ENCODE data around the gene SLC25A45.

SLC25A45 gene

DNA sequence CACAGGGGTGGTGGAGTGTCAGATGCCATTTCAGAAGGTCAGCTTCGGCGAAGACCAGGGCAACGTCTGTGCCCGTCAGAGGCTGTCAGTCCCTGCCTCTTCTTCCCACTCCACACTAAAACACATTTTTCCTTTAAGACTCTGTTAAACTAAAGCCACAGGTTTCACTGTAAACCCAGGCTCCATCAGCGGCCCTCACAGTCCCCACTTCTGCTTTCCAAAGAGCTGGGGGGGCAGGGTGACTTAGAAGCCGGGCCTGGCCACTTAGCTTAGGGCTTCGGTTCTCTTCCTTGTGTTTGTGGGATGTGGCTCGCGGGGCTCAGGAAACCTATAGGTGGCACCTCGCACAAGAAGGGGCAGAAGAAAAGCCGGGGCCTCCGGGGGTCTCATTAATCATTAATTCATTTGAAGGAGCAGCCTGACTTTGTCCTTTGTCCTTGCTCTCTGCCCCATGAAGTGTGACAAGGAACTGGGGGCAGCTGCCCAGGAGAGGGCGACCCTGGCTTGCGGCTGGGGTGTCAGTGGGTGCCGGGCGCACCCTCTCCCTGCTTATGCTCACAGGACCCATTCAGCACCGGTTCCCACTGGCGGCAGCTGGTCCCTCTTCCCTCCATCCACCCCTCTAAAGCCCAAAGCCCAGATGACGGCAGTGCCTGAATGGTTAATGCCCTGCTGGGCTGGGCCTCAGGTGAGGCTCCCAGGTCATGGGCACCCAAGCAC lies 4.1 kb downstream of the SLC25A45 start:
- H3K4me3 ChIP-seq (ENCODE audit: low read depth, low read length) = no peak overlapping the region
- TF ChIP-seq, protein P1, sequence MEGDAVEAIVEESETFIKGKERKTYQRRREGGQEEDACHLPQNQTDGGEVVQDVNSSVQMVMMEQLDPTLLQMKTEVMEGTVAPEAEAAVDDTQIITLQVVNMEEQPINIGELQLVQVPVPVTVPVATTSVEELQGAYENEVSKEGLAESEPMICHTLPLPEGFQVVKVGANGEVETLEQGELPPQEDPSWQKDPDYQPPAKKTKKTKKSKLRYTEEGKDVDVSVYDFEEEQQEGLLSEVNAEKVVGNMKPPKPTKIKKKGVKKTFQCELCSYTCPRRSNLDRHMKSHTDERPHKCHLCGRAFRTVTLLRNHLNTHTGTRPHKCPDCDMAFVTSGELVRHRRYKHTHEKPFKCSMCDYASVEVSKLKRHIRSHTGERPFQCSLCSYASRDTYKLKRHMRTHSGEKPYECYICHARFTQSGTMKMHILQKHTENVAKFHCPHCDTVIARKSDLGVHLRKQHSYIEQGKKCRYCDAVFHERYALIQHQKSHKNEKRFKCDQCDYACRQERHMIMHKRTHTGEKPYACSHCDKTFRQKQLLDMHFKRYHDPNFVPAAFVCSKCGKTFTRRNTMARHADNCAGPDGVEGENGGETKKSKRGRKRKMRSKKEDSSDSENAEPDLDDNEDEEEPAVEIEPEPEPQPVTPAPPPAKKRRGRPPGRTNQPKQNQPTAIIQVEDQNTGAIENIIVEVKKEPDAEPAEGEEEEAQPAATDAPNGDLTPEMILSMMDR (IDR thresholded peaks at IDR 0.05; ENCODE audit: control insufficient read depth, extremely low read depth, insufficient read depth) = no peak
- no peak for DNase-seq (ENCODE audit: low read depth)

DNA sequence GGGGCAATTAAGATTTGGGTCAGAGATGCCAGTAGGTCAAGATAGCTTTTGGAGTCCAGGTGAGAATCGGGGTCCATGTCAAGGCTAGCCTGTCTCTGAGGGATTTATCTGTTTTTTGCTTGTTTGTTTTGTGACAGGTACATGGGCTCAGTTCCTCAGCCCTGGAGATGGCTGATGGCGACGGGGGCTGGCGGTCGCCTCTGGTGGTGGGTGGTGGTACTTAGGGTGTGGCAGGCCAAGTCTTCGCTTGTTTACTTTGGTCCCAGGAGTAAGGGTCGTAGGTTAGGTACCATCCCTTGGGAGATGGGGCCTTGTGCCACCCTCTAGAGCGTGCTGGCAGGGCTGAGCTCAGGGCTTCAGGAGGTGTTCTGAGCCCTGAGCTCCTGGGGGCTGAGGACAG lies 4.7 kb downstream of the SLC25A45 start:
- TF ChIP-seq, protein P1 (IDR thresholded peaks at IDR 0.05; ENCODE audit: control insufficient read depth, extremely low read depth, insufficient read depth) = no peak
- no peak overlapping the region for H3K4me3 ChIP-seq (ENCODE audit: low read depth, low read length)
- no peak for DNase-seq (ENCODE audit: low read depth)

DNA sequence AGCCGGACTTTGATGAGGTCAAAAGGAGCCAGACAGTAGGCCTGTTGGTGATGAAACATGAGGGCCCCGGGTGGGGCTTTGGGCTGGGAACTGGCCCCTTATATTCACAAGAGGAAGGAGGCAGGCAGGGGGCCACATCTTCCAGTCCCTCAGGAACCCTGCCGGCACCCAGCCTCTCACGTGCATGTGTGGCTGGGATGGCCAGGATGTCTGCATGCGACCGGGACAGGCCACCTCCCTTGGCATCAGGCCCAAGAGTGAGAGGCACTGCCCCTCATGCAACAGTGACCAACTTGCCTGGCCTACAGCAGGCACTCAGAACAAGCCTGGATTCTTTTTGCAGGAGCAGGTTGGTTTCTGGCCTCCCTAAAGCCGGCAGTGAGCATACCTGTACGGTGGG lies 5.4 kb downstream of the SLC25A45 start:
- TF ChIP-seq, protein P1 (IDR thresholded peaks at IDR 0.05; ENCODE audit: control insufficient read depth, extremely low read depth, insufficient read depth) = no peak
- no peak for DNase-seq (ENCODE audit: low read depth)
- H3K4me3 ChIP-seq (ENCODE audit: low read depth, low read length) = no peak overlapping the region

DNA sequence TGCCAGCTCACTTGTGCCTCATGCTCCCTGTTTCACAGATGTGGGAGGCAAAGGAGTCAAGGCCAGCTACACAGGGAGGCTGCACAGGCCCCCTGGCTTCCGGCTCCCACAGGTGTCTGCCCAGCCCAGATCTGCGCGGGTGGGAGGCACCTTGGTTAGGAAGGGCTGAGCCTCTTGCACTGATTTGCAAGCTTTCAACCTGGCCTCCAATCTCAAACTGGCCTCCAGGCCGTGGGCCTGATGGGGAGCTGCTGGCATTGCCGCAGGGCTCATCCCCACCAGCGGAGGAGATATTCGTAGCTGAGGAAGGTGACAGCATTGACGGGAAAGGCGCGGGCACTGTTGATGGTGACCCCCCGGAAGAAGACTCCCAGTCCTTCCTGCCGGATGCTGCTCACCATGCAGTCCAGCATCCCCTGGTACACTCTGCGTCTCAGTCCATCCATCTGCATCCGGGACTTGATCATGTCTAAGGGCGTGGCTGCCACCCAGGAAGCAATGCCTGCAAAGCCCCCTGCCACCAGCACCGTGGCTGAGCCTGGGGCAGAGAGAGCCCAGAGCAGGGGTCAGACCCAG lies 6.2 kb downstream of the SLC25A45 start:
- no peak for DNase-seq (ENCODE audit: low read depth)
- TF ChIP-seq, protein P1 (IDR thresholded peaks at IDR 0.05; ENCODE audit: control insufficient read depth, extremely low read depth, insufficient read depth) = no peak
- H3K4me3 ChIP-seq (ENCODE audit: low read depth, low read length) = no peak overlapping the region

DNA sequence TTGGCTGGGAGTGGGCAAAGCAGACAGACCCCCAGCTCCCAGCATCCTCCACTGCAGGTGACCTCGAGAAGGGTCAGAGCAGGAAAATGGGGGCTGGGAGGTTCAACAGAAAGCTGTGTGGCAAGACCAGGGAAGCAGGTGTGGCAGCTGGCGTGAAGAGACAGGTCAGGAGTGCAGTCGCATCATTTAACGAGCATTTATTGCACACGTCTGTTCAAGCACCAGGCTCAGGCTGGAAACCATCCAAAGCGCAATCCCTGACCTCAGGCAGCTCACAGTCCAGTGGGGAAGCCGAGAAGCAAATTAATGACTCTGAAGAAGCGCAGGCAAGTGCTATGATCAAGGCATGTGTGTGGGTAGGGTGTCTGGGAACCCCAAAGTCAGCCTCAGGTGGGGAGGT lies 7.4 kb downstream of the SLC25A45 start:
- H3K4me3 ChIP-seq (ENCODE audit: low read depth, low read length) = no peak overlapping the region

DNA sequence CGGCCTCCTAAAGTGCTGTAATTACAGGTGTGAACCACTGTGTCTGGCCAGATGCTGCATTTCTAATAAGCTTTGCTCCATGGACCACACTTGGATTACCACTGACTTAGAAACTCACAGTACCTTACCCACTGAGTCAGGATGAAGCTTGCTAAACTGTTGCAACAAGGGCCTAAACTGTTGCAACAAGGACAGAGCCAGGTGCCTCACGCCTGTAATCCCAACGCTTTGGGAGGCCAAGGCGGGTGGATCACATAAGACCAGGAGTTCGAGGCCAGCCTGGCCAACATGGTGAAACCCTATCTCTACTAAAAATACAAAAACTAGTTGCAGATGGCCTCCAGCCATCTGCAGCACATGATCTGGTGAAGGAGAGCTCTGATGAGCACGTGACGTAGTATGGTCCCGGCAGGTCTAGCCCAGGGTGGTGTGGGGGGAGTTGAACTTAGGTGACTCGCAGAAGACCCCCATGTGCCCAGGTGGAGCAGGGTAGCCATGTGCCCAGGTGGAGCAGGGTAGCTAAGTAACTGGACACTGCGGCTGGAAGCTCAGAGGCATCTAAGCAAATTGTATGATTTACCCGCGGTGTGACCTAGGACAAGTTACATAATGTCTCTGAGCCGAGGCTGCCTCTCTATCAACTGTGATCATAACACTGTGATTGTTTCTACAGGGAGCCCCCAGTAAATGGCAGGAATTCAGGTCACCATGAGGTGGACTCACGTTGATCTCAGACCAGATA lies 8.4 kb downstream of the SLC25A45 start:
- DNase-seq (ENCODE audit: low read depth) = no peak
- no peak overlapping the region for H3K4me3 ChIP-seq (ENCODE audit: low read depth, low read length)
- TF ChIP-seq, protein P1 (IDR thresholded peaks at IDR 0.05; ENCODE audit: control insufficient read depth, extremely low read depth, insufficient read depth) = no peak

More for the DNA sequence above, 7.4 kb downstream of the SLC25A45 start:
- peak; percentile 18 for DNase-seq (ENCODE audit: low read depth)
- TF ChIP-seq, protein P1 (IDR thresholded peaks at IDR 0.05; ENCODE audit: control insufficient read depth, extremely low read depth, insufficient read depth) = no peak

Data from LNCaP clone FGC (cell line).